Measurements from ENCODE around the gene TRIM24.

TRIM24 gene

DNA sequence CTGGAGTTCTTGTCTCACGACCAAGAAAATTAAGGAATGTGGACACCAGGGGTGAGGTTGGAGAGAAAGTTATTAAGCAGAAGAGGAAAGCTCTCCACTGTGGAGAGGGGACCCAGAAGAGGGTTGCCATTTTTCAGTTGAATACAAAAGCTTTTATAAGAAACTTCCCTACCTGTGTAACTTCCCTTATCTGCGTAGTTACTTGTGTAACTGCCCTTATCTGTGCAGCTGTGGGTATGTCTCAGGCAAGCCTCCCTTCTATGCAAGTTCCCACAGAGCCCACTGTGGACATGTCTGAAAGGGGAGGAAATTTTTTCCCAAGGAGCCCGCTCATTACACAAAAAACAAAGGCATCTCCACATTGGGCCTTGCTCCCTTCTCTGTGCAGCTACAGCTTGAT lies 146.2 kb downstream of the TRIM24 start:
- H3K4me1 ChIP-seq (ENCODE audit: control insufficient read depth, insufficient read depth, low read length, poor library complexity, severe bottlenecking): no peaks in the 10 kb centered on the region
- H3K9me3 ChIP-seq (ENCODE audit: control insufficient read depth, low read length): no peaks in the 10 kb centered on the region
- no peak overlapping the region for H3K27ac ChIP-seq (ENCODE audit: insufficient read depth, low read length, poor library complexity, severe bottlenecking)
- no peaks in the 10 kb centered on the region for H3K27me3 ChIP-seq (replicated peaks; ENCODE audit: control insufficient read depth, insufficient read depth, low read length, poor library complexity, severe bottlenecking)
- H3K4me3 ChIP-seq (ENCODE audit: insufficient read depth, low read depth, low read length, poor library complexity, severe bottlenecking): no peak overlapping the region
- DNase-seq: no peak
- no peaks in the 10 kb centered on the region for H3K36me3 ChIP-seq (ENCODE audit: control insufficient read depth, insufficient read depth, low read length)

DNA sequence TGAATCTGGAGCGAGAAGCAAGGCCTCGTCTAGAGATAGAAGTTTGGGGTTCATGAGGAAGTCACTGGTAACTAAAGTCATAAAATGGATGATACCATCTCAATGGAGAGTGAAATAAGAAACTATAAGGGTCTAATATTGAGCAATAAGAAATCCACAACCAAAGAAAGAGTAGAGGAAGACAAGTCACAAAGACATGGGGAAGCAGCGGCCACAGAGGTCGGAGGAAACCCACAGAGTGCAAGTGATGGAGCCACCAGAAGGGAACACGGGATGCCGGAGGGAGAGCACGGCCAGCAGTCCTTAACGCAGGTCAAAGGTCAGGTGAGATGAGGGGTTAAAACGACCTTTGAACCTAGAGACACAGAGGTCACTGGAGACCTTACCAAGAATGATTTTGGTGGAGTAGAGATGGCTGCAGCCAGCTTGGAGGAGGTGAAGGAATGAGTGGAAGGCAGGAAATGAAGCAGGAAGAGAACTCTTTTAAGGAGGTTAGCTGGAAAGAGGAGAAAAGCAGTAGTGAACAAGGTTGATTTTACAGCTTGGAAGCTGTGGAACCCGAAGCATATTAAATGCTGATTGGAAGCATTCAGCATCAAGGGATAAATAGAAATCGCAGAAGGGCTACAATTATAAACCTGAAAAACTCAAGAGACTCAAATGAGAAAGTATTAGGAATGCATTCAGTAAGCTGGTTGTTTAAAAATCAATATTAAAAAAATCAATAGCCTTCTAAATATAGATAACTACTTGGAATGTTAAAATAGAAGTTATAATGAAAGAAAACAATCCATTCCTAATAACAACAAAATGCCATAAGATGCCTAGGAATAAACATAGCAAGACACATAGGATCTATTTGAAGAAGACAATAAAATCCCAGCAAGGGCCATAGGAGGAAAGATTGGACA lies 147.4 kb downstream of the TRIM24 start:
- Histone ChIP-seq H3K4me1 (ENCODE audit: control insufficient read depth, insufficient read depth, low read length, poor library complexity, severe bottlenecking) (no peaks in the 10 kb centered on the region), H3K4me3 (ENCODE audit: insufficient read depth, low read depth, low read length, poor library complexity, severe bottlenecking) (no peak overlapping the region), H3K27me3 (replicated peaks; ENCODE audit: control insufficient read depth, insufficient read depth, low read length, poor library complexity, severe bottlenecking) (no peaks in the 10 kb centered on the region), H3K27ac (ENCODE audit: insufficient read depth, low read length, poor library complexity, severe bottlenecking) (no peak overlapping the region), H3K36me3 (ENCODE audit: control insufficient read depth, insufficient read depth, low read length) (no peaks in the 10 kb centered on the region), H3K9me3 (ENCODE audit: control insufficient read depth, low read length) (no peaks in the 10 kb centered on the region)
- DNase-seq: no peak

DNA sequence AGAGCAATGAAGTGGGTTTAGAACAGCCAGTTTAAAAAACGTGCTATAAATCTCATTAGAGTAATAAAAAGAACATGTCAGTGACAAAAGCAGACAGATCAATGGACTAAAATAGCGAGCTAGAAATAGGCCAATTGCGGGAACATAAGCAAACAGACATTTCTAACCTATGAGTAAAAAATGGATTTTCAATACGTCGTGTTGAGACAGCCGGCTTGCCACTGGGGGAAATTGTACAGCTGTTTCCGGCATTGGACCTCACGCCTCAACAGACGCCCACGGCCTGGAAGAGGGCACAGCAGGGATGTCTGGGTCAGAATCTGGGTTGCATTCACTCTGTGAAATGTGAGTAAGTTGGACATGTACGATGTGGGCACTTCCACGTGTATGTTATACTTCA lies 148.2 kb downstream of the TRIM24 start:
- no peaks in the 10 kb centered on the region for H3K4me1 ChIP-seq (ENCODE audit: control insufficient read depth, insufficient read depth, low read length, poor library complexity, severe bottlenecking)
- H3K36me3 ChIP-seq (ENCODE audit: control insufficient read depth, insufficient read depth, low read length): no peaks in the 10 kb centered on the region
- no peak for DNase-seq
- no peaks in the 10 kb centered on the region for H3K9me3 ChIP-seq (ENCODE audit: control insufficient read depth, low read length)
- H3K4me3 ChIP-seq (ENCODE audit: insufficient read depth, low read depth, low read length, poor library complexity, severe bottlenecking): no peak overlapping the region
- no peaks in the 10 kb centered on the region for H3K27me3 ChIP-seq (replicated peaks; ENCODE audit: control insufficient read depth, insufficient read depth, low read length, poor library complexity, severe bottlenecking)
- H3K27ac ChIP-seq (ENCODE audit: insufficient read depth, low read length, poor library complexity, severe bottlenecking): no peak overlapping the region

DNA sequence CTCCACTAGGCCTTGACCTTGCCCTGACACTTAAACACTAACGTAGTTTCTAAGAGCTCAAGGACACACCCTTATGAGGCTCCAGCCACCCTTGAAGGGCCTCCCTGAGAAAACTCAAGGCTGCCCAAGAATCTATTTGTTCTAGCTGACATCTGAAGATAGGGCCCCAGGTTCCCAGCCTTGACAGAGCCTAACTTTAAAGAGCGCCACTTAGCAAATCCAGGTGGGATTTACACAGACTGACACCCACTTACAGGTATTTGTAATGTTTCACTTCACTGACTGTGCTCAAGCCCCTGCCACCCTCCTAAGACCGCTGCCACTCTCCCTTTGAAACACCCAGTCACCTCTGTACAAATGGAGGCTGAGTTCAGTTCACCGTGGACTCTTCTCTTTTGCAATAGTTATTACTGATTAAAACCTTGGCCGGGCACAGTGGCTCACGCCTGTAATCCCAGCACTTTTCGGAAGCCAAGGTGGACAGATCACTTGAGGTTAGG lies 150.7 kb downstream of the TRIM24 start:
- no peaks in the 10 kb centered on the region for H3K9me3 ChIP-seq (ENCODE audit: control insufficient read depth, low read length)
- H3K27me3 ChIP-seq (replicated peaks; ENCODE audit: control insufficient read depth, insufficient read depth, low read length, poor library complexity, severe bottlenecking): no peaks in the 10 kb centered on the region
- DNase-seq: no peak
- H3K4me3 ChIP-seq (ENCODE audit: insufficient read depth, low read depth, low read length, poor library complexity, severe bottlenecking): no peak overlapping the region
- no peaks in the 10 kb centered on the region for H3K36me3 ChIP-seq (ENCODE audit: control insufficient read depth, insufficient read depth, low read length)
- no peak overlapping the region for H3K27ac ChIP-seq (ENCODE audit: insufficient read depth, low read length, poor library complexity, severe bottlenecking)
- H3K4me1 ChIP-seq (ENCODE audit: control insufficient read depth, insufficient read depth, low read length, poor library complexity, severe bottlenecking): no peaks in the 10 kb centered on the region

DNA sequence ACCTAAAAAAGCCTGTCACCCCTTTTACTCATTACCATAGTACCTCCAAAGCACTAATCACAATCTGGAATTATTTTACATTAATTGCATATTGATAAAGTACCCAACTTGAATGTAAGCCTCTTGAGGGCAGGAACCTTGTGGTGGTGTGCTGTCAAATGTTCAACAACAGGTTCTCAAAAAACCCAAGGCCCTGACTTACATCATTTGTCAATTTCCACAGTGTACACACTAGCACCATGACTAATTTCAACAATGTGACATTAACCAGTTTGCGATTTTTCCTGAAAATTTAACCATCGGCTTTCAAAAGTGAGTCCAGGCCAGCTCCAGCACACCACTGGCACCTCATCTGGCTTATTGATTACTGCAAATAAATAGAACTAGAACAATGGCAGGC lies 153.6 kb downstream of the TRIM24 start:
- H3K4me3 ChIP-seq (ENCODE audit: insufficient read depth, low read depth, low read length, poor library complexity, severe bottlenecking): no peak overlapping the region
- no peak for DNase-seq
- H3K27ac ChIP-seq (ENCODE audit: insufficient read depth, low read length, poor library complexity, severe bottlenecking): no peak overlapping the region
- no peaks in the 10 kb centered on the region for H3K36me3 ChIP-seq (ENCODE audit: control insufficient read depth, insufficient read depth, low read length)
- no peaks in the 10 kb centered on the region for H3K9me3 ChIP-seq (ENCODE audit: control insufficient read depth, low read length)
- H3K4me1 ChIP-seq (ENCODE audit: control insufficient read depth, insufficient read depth, low read length, poor library complexity, severe bottlenecking): no peaks in the 10 kb centered on the region
- no peaks in the 10 kb centered on the region for H3K27me3 ChIP-seq (replicated peaks; ENCODE audit: control insufficient read depth, insufficient read depth, low read length, poor library complexity, severe bottlenecking)

DNA sequence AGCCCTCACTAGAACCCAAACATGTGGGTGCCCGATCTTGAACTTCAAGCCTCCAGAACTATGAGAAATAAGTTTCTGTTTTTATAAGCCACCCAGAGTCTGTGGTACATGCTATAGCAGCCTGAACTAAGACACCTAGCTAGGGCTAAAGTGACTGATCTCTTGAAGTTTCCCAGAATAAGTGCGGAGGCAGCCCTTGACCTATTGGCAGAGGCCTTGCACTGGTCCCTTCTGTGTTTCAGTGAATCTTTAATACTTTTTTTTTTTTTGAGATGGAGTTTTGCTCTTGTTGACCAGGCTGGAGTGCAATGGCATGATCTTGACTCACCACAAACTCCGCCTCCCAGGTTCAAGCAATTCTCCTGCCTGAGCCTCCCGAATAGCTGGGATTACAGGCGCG lies 156.0 kb downstream of the TRIM24 start:
- no peak overlapping the region for H3K27ac ChIP-seq (ENCODE audit: insufficient read depth, low read length, poor library complexity, severe bottlenecking)
- H3K9me3 ChIP-seq (ENCODE audit: control insufficient read depth, low read length): no peaks in the 10 kb centered on the region
- DNase-seq: no peak
- H3K4me1 ChIP-seq (ENCODE audit: control insufficient read depth, insufficient read depth, low read length, poor library complexity, severe bottlenecking): no peaks in the 10 kb centered on the region
- no peaks in the 10 kb centered on the region for H3K36me3 ChIP-seq (ENCODE audit: control insufficient read depth, insufficient read depth, low read length)
- H3K4me3 ChIP-seq (ENCODE audit: insufficient read depth, low read depth, low read length, poor library complexity, severe bottlenecking): no peak overlapping the region
- H3K27me3 ChIP-seq (replicated peaks; ENCODE audit: control insufficient read depth, insufficient read depth, low read length, poor library complexity, severe bottlenecking): no peaks in the 10 kb centered on the region

DNA sequence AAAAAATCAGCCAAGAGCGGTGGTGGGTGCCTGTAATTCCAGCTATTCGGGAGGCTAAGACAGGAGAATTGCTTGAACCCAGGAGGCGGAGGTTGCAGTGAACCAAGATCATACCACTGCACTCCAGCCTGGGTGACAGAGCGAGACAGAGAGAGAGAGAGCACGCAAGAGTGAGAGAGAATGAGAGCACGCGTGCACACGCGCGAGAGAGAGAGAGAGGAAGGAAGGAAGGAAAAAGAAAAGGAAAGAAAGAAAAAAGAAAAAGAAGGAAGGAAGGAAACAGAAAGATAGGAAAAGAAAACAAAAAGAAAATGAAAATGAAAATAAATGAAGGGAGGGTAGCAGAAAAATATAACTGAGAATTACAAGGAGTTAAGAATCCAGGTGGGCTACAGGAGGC lies 158.4 kb downstream of the TRIM24 start:
- Histone ChIP-seq H3K4me3 (ENCODE audit: insufficient read depth, low read depth, low read length, poor library complexity, severe bottlenecking) (no peak overlapping the region), H3K9me3 (ENCODE audit: control insufficient read depth, low read length) (no peaks in the 10 kb centered on the region), H3K4me1 (ENCODE audit: control insufficient read depth, insufficient read depth, low read length, poor library complexity, severe bottlenecking) (no peaks in the 10 kb centered on the region), H3K27ac (ENCODE audit: insufficient read depth, low read length, poor library complexity, severe bottlenecking) (no peak overlapping the region), H3K27me3 (replicated peaks; ENCODE audit: control insufficient read depth, insufficient read depth, low read length, poor library complexity, severe bottlenecking) (no peaks in the 10 kb centered on the region), H3K36me3 (ENCODE audit: control insufficient read depth, insufficient read depth, low read length) (no peaks in the 10 kb centered on the region)
- DNase-seq: no peak

DNA sequence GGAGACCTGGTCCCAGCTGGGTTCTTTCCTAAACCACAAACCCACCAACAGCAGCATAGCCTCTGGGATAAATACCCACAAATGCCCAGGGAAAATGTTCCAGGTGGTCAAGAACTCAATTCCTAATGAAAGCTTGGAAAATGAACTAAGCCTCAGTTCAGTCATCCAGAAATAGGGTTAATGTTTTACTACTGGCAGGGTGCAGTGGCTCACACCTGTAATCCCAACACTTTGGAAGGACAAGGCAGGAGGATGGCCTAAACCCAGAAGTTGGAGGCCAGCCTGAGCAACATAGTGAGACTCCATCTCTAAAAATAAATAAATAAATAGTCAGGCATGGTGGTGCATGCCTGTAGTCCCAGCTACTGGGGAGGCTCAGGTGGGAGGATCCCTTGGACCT lies 158.9 kb downstream of the TRIM24 start:
- DNase-seq: no peak
- H3K4me3 ChIP-seq (ENCODE audit: insufficient read depth, low read depth, low read length, poor library complexity, severe bottlenecking): no peak overlapping the region
- no peak overlapping the region for H3K27ac ChIP-seq (ENCODE audit: insufficient read depth, low read length, poor library complexity, severe bottlenecking)
- H3K36me3 ChIP-seq (ENCODE audit: control insufficient read depth, insufficient read depth, low read length): no peaks in the 10 kb centered on the region
- H3K4me1 ChIP-seq (ENCODE audit: control insufficient read depth, insufficient read depth, low read length, poor library complexity, severe bottlenecking): no peaks in the 10 kb centered on the region
- H3K27me3 ChIP-seq (replicated peaks; ENCODE audit: control insufficient read depth, insufficient read depth, low read length, poor library complexity, severe bottlenecking): no peaks in the 10 kb centered on the region
- no peaks in the 10 kb centered on the region for H3K9me3 ChIP-seq (ENCODE audit: control insufficient read depth, low read length)

DNA sequence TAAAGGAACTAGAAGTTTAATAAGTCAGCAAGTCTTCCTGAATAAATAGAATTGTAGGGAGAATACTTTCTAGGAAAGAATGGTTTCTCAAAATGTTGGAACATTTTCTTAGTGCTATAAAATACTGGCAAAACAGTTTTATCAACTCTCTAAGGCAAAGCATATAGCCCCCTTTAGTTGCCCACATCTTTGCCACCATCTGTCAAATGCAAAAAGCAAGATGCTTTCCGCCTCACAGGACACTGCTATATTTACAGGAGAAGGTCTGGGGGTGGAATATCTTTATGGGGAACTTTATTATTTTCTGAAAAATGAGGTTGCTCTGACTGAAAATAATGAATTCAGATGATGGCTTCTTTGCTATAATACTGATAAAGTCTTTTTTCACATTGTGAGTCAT lies 162.8 kb downstream of the TRIM24 start:
- no peaks in the 10 kb centered on the region for H3K27me3 ChIP-seq (replicated peaks; ENCODE audit: control insufficient read depth, insufficient read depth, low read length, poor library complexity, severe bottlenecking)
- H3K4me3 ChIP-seq (ENCODE audit: insufficient read depth, low read depth, low read length, poor library complexity, severe bottlenecking): no peak overlapping the region
- H3K4me1 ChIP-seq (ENCODE audit: control insufficient read depth, insufficient read depth, low read length, poor library complexity, severe bottlenecking): peaks cover 18% of the 10 kb centered on the region
- H3K36me3 ChIP-seq (ENCODE audit: control insufficient read depth, insufficient read depth, low read length): no peaks in the 10 kb centered on the region
- no peaks in the 10 kb centered on the region for H3K9me3 ChIP-seq (ENCODE audit: control insufficient read depth, low read length)
- no peak overlapping the region for H3K27ac ChIP-seq (ENCODE audit: insufficient read depth, low read length, poor library complexity, severe bottlenecking)
- no peak for DNase-seq

DNA sequence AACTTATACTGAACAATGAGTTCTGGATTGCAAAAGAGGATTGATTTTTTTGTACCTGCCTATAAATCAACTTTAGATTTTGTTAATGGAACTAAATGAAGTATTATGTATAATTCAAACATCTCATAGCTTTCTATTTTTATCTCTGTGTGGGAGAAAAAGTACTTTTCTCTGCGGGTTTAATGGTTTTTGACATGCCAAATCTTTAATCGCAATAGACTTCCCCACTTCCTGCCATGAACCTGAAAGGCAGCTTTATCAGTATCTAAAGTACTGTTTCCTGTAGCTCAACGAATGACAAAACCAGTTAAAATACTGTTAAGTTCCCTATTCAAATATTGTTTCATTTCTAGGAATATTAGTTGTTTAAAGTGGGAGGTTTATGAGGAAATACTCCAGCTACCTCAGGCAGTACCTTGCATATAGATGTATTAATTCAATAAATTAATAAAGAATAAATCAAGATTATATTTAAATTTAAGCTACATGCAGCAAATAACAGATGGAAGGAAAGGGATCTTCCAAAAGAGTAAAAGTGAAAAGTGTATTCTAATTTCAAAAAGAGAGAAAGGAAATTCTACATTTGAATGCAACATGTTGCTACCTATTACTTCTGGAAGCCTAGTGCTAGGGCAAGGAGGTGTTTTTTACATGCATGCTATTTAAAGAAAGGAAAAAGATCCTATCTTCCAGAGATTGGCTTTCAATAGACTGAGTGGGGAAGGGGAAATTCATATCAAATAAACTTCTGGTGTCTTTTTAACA lies 165.2 kb downstream of the TRIM24 start:
- Histone ChIP-seq H3K27me3 (replicated peaks; ENCODE audit: control insufficient read depth, insufficient read depth, low read length, poor library complexity, severe bottlenecking) (no peaks in the 10 kb centered on the region), H3K27ac (ENCODE audit: insufficient read depth, low read length, poor library complexity, severe bottlenecking) (no peak overlapping the region)

More for the DNA sequence above, 165.2 kb downstream of the TRIM24 start:
- no peak for DNase-seq
- H3K9me3 ChIP-seq (ENCODE audit: control insufficient read depth, low read length): no peaks in the 10 kb centered on the region
- H3K36me3 ChIP-seq (ENCODE audit: control insufficient read depth, insufficient read depth, low read length): no peaks in the 10 kb centered on the region
- no peak overlapping the region for H3K4me3 ChIP-seq (ENCODE audit: insufficient read depth, low read depth, low read length, poor library complexity, severe bottlenecking)
- H3K4me1 ChIP-seq (ENCODE audit: control insufficient read depth, insufficient read depth, low read length, poor library complexity, severe bottlenecking): peaks cover 18% of the 10 kb centered on the region

Data from effector memory CD4-positive, alpha-beta T cell (primary cell).